HL-60/S4 treated with retinoic acid at 250 ng/mL for 4 days and 3 days (cell line): ENCODE results near the gene RUSC1.
"Not testable (repeated sequence)": the region's sequence is repeated elsewhere in the genome, so short reads cannot be mapped to it uniquely, and the experiment has no call there.

ENCODE experiments used
- in situ Hi-C: fragments of 300-500 bp; cut with MboI; formaldehyde crosslinking; loops from 2 replicates; pipeline ENCODE4 v1.7.0; 2022; ENCODE audit warnings: low sequenced_read_pairs

RUSC1 gene

GRCh38 chr1:155322953-155323728 lies 2.4 kb downstream of the RUSC1 start:
- in situ Hi-C loops = no loop called here

DNA sequence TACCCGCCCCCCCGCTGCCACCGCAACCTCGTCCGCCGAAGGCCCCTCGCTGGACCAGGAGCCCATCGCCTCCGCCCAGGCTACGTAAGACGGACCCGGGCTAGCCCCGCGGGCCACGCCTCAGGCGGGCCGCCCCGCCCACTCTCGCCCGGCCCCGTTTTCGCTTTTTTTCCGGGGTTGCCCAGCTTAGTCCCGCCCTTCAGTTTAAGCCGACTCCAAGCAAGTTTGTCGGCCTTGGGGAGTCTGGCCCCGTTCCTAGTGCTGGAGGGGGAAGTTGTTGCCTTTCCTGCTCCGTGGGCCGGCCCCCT lies 3.0 kb downstream of the RUSC1 start:
- in situ Hi-C loops = no loop called here

DNA sequence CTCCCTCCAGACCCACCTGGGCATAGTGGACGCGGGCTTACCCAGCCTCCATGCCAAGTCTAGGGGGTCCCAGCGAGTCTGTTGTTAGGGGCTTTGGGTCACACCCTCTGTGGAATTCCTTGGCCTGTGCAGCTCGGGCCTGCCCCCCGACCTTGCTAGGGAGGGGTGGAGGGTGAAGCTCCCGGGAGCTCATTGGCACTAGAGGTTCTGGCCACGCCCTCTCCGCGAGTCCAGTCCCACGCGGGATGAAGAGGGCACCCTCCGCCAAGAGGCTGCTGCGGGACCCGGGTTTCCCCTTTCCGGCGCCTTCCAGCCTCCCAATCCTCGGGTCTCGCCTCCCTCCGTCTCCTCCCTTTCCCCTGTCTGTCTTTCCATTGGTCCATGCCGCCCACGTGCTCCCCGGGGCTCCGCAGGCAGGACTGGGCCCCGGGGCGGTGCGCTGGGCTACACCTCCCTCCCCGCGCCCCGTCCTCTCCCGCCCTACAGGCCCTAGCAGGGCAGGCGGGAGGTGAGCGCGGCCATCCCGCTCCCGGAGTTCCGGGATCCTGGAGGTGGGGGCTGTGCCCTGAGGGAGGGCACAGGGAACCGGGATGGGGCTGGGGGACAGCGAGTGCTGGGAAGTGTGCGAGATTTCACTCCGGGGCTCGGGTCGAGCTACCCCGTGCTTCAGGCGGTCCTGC lies 3.5 kb downstream of the RUSC1 start:
- in situ Hi-C loops = no loop called here

- in situ Hi-C loops = no loop called here
Observed at GRCh38 chr1:155324717-155325602, 4.3 kb downstream of the RUSC1 start.

GRCh38 chr1:155325603-155325893 lies 4.9 kb downstream of the RUSC1 start:
- in situ Hi-C loops = no loop called here

GRCh38 chr1:155326020-155326526 lies 5.4 kb downstream of the RUSC1 start:
- in situ Hi-C loops = no loop called here

DNA sequence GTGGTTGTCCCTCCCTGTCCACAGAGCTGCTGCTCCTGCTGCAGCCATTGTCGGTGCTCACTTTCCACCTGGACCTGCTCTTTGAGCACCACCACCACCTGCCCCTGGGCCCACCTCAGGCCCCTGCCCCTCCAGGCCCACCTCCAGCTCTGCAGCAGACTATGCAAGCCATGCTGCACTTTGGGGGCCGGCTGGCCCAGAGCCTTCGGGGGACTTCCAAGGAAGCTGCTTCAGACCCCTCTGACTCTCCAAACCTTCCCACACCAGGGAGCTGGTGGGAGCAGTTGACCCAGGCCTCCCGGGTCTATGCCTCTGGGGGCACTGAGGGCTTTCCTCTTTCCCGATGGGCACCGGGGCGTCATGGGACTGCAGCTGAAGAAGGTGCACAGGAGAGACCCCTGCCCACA lies 5.9 kb downstream of the RUSC1 start:
- in situ Hi-C loops = no loop called here

DNA sequence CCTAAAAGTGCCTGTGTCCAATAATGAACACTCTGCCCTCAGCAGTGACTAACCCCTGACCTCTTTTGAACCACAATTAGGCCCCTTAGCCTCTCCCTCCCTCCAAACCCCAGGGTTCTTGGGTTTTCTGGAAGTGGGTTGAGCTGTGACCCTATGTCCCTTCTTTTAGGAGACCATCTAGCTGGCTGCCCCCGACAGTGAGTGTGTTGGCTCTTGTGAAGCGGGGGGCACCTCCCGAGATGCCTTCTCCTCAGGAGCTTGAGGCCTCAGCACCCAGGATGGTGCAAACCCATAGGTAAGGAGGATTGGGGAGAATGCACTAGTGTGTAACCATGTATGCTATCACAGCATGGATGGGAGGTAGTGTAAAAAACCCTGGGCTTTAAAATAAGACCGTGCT lies 7.3 kb downstream of the RUSC1 start:
- in situ Hi-C loops = no loop called here

DNA sequence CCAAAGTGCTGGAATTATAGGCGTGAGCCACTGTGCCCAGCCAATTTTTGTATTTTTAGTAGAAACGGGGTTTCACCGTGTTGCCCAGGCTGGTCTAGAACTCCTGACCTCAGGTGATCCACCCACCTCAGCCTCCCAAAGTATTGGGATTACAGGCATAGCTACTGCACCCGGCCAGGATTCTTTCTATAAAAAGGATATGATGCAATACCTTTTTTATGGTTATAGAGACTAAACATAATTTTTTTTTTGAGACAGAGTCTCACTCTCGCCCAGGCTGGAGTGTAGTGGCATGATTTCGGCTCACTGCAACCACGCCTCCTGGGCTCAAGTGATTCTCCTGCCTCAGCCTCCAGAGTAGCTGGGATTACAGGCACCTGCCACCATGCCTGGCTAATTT lies 8.2 kb downstream of the RUSC1 start:
- in situ Hi-C loops = not testable (repeated sequence)

GRCh38 chr1:155329980-155330598 lies 9.4 kb downstream of the RUSC1 start:
- in situ Hi-C loops = no loop called here

DNA sequence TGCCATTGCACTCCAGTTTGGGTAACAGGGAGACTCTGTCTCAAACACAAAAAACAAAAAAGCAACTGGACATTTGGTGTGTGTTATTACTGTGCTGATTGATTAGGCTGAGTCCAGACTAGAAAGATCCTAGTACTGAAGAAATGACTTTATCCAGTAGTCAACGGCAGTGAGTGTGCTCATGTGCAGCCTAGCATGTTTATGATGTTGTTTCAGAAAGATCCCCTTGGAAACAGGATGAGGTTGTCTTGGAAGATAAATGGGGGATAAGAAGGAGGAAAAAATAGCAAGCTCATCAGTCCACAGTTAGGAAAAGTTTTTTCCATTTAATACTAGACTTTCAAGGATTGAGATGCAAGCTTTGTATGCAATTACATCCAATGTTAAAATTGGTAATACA lies 14.3 kb downstream of the RUSC1 start:
- in situ Hi-C loops = no loop called here

GRCh38 chr1:155339515-155340097 lies 18.9 kb downstream of the RUSC1 start:
- in situ Hi-C loops = no loop called here

DNA sequence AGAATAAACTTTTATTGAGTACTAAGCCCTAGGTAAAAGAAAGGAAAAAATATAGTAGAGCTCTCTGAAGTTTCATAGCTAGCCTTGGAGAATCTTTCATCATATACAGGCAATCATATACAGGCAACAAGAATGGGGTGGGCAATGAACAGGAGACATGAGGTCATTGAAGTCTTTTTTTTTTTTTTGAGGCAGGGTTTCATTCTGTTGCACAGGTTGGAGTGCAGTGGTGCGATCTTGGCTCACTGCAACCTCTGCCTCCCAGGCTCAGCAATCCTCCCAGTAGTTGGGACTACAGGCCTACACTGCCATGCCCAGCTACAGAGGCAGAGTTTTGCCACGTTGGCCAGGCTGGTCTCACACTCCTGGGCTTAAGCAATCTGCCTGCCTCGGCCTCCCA lies 22.1 kb downstream of the RUSC1 start:
- in situ Hi-C loops = no loop called here

DNA sequence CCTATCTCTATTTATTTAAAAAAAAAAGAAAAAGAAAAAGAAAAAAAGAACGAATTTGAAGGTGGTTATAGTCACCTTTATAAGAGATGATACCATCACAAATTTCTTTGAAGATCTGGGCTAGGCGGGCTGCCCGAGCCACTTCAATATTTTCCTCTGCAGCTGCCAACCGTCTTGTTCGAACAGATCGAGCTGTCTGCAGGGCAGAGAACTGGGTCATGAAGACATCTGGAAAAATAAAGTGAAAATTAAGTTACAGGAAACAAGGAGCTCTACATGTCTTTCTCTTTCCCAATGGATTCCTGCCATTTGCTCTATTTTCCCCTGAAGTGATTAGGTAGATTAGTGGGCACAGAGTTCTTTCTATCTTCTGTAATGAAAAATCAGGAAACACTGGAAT lies 31.9 kb downstream of the RUSC1 start:
- in situ Hi-C loops = no loop called here

- in situ Hi-C loops = no loop called here
Observed at GRCh38 chr1:155360051-155360450, 39.4 kb downstream of the RUSC1 start.

GRCh38 chr1:155379180-155379579 lies 58.5 kb downstream of the RUSC1 start:
- in situ Hi-C loops = no loop called here

DNA sequence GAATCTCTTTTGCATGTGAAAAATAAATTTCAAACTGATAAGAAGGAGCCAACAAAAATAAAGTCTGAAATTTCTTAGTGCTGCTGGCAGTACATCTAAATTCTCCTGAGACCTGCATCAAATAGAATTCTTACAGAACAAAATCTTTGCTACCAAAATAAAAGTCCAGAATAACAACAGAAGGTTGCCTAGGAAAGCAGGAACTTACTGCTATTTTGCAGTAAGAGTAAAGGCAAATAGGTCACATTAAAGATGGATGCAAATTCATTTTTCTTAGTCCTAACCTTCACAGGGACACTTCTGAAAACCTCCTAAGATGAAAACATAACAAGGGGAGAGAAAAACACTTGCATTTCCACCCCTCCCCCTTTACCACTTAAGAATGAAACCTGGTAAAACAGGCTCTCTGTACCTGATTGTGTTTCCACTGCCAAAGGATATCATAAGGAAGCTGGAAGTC lies 59.0 kb downstream of the RUSC1 start:
- in situ Hi-C loops = no loop called here
